Testis (tissue), 3 donors: ENCODE results near the gene DPP6. TPM values are rescaled to one million over a fixed set of nuclear protein-coding genes. Genes with fewer than 3 reads are reported as not detected.
A peak's percentile ranks its signal among the peaks of the same experiment; 100 is the strongest.

Experiments used
- DNase-seq: peaks from one replicate; pipeline ENCODE4 v3.0.0-alpha.2; 2019
- H3K27ac ChIP-seq, 2 donors: fragments of 200-600 bp; sonication (generic); one replicate each; pipeline ENCODE4 v1.5.1; 2019
- H3K27me3 ChIP-seq: fragments of 200-600 bp; sonication (generic); one replicate; pipeline ENCODE4 v1.5.1; 2019
- H3K36me3 ChIP-seq: fragments of 200-600 bp; sonication (generic); one replicate; pipeline ENCODE4 v1.5.1; 2017; ENCODE audit warnings: low read depth; ENCODE audit errors: missing control alignments
- H3K4me1 ChIP-seq: fragments of 200-600 bp; sonication (generic); one replicate; pipeline ENCODE4 v1.5.1; 2019
- H3K4me3 ChIP-seq, 2 donors: fragments of 200-600 bp; sonication (generic); one replicate each; pipeline ENCODE4 v1.5.1; 2017 to 2019
- H3K9me3 ChIP-seq: fragments of 200-600 bp; sonication (generic); one replicate; pipeline ENCODE4 v1.5.1; 2017
- POLR2A ChIP-seq: fragments of 450-650 bp; IDR thresholded peaks from one replicate; pipeline ENCODE4 v1.6.1; 2017; ENCODE audit warnings: antibody characterized with exemption, mild to moderate bottlenecking, moderate library complexity
- WGBS, 2 donors: methylation state at CpG; one replicate each; pipeline ENCODE4 v1.1.5; 2018; 5-methylcytosine and 5-hydroxymethylcytosine counted together
- intact Hi-C: fragments of 100-400 bp; cut with DNase I; formaldehyde crosslinking; loops from one replicate; pipeline ENCODE4 v1.15.1; 2023; ENCODE audit warnings: low total_unique reads
- polyA plus RNA-seq: library from polyadenylated mRNA; stranded (reverse); fragments of 350-450 nt; fragmentation: Illumina TruSeq; extraction: RNeasy Lipid Tissue Mini Kit (QIAGEN cat#74804); gene quantifications from one replicate; pipeline ENCODE4 v1.2.3, GENCODE V29; 2014; ENCODE audit warnings: low read depth, low replicate concordance; ENCODE audit not compliant: insufficient read depth
- total RNA-seq, 2 donors: library from RNA; depleted of rRNA; stranded (reverse); fragments of >200 nt; gene quantifications; one replicate each; pipeline ENCODE4 v1.2.3, GENCODE V29; 2016
- TF ChIP-seq, protein P1 (sequence below), 3 experiments: fragments of 450-650 bp in 2 of 3; fragments of 200-600 bp in 1 of 3; sonication (generic) in 1 of 3; IDR thresholded peaks; one replicate each; pipeline ENCODE4 v1.5.1; 2016 to 2019; ENCODE audit warnings: antibody characterized with exemption in 3 of 3, mild to moderate bottlenecking in 2 of 3, moderate library complexity in 1 of 3

Gene DPP6
- total and polyA plus RNA-seq, 3 donors from 2014 or later, result 26.0 to 78.3 (median 52.8) TPM

DNA sequence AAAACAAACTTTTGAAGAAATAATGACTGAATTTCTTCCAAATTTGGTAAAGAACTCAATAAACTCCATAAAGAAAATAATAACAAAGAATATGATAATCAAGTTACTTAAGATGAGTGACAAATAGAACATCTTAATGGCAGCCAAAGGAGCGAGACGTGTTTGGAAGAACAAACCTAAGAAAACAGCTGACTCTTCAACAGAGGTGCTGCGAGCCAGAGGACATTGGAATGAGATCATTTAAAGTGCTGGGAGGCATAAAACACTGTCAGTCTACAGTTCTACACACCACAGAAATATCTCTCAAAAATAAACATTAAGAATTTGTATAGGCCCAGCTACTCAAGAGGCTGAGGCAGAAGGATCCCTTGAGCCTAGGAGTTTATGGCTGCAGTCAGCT is 507.3 kb downstream of the DPP6 start:
- Histone ChIP-seq H3K27ac (no peak overlapping the region), H3K27me3 (no peaks in the 10 kb centered on the region), H3K4me1 (no peaks in the 10 kb centered on the region), H3K36me3 (no peaks in the 10 kb centered on the region), H3K9me3 (no peaks in the 10 kb centered on the region), H3K4me3 (no peak overlapping the region)
- no peak for TF ChIP-seq POLR2A
- TF ChIP-seq, protein P1, sequence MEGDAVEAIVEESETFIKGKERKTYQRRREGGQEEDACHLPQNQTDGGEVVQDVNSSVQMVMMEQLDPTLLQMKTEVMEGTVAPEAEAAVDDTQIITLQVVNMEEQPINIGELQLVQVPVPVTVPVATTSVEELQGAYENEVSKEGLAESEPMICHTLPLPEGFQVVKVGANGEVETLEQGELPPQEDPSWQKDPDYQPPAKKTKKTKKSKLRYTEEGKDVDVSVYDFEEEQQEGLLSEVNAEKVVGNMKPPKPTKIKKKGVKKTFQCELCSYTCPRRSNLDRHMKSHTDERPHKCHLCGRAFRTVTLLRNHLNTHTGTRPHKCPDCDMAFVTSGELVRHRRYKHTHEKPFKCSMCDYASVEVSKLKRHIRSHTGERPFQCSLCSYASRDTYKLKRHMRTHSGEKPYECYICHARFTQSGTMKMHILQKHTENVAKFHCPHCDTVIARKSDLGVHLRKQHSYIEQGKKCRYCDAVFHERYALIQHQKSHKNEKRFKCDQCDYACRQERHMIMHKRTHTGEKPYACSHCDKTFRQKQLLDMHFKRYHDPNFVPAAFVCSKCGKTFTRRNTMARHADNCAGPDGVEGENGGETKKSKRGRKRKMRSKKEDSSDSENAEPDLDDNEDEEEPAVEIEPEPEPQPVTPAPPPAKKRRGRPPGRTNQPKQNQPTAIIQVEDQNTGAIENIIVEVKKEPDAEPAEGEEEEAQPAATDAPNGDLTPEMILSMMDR (IDR thresholded peaks at IDR 0.05), result no peak
- no peak for DNase-seq
- WGBS, 2 donors, result 88 to 94% methylated on average over 3 of the region's 3 CpGs
- intact Hi-C loops, result no loop called here

DNA sequence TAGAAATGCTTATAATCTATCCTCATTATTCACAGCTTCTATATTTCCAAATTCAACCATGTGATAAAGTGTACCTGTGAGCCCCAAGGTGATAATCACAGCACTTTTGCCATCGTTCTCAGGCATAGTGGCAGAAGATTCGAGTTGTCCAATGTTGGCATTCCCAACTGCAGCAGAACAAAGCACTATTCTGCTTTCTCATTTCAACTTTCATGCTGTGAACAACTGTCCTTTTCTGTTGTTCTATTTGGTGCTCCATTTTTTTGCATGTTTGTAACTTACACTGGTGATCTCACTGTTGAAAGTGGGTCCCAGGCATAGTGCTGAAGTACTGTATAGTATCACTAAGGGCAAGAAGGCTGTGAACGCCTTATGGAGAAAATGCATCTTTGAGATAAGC is 512.5 kb downstream of the DPP6 start:
- intact Hi-C loops, result no loop called here
- WGBS, 2 donors, result 88 to 90% methylated on average over 3 of the region's 3 CpGs

DNA sequence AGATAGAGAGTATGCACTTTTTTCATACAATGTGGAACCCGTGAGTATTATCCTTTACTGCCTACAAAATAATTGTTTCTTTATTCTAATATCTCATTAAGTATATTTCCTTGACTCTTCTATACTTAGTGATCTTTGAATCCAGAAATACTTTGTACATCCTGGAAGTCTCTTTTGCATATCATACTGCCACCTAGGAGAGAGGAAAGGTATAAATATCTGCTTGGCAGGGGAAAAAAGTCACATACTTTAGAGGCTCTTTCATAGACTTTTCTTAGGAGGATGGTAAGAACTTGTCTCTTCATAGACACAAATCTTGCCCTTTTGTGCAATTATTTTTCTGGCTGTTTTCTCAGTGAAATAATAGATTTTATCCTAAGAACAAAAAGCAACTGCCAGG is 514.7 kb downstream of the DPP6 start:
- DNase-seq, result no peak
- intact Hi-C loops, result no loop called here
- WGBS, 2 donors, result 38 to 66% methylated on average over 1 of the region's 1 CpG
- Histone ChIP-seq H3K4me3 (no peak overlapping the region), H3K27ac (no peak overlapping the region), H3K36me3 (no peaks in the 10 kb centered on the region), H3K4me1 (no peaks in the 10 kb centered on the region), H3K9me3 (no peaks in the 10 kb centered on the region), H3K27me3 (no peaks in the 10 kb centered on the region)
- TF ChIP-seq, protein P1 (IDR thresholded peaks at IDR 0.05), result peak in 1 of 3 experiments; percentile 12
- TF ChIP-seq POLR2A, result no peak

More for the DNA sequence above, 512.5 kb downstream of the DPP6 start:
- DNase-seq, result no peak
- H3K9me3 ChIP-seq, result no peaks in the 10 kb centered on the region
- TF ChIP-seq POLR2A, result no peak
- TF ChIP-seq, protein P1 (IDR thresholded peaks at IDR 0.05), result no peak
- H3K27me3 ChIP-seq, result no peaks in the 10 kb centered on the region
- no peaks in the 10 kb centered on the region for H3K4me1 ChIP-seq
- H3K4me3 ChIP-seq, result no peak overlapping the region
- H3K36me3 ChIP-seq, result no peaks in the 10 kb centered on the region
- no peak overlapping the region for H3K27ac ChIP-seq

- TF ChIP-seq, protein P1 (IDR thresholded peaks at IDR 0.05), result no peak
- TF ChIP-seq POLR2A, result no peak
- intact Hi-C loops, result no loop called here
- H3K36me3 ChIP-seq, result no peaks in the 10 kb centered on the region
- 73 to 86% methylated on average over 10 of the region's 10 CpGs for WGBS, 2 donors
- no peak for DNase-seq
- H3K27ac ChIP-seq, result no peak overlapping the region
- H3K9me3 ChIP-seq, result no peaks in the 10 kb centered on the region
- no peak overlapping the region for H3K4me3 ChIP-seq
- H3K4me1 ChIP-seq, result no peaks in the 10 kb centered on the region
- H3K27me3 ChIP-seq, result no peaks in the 10 kb centered on the region
Measured at GRCh38 chr7:154568346-154568745, 516.1 kb downstream of the DPP6 start.

DNA sequence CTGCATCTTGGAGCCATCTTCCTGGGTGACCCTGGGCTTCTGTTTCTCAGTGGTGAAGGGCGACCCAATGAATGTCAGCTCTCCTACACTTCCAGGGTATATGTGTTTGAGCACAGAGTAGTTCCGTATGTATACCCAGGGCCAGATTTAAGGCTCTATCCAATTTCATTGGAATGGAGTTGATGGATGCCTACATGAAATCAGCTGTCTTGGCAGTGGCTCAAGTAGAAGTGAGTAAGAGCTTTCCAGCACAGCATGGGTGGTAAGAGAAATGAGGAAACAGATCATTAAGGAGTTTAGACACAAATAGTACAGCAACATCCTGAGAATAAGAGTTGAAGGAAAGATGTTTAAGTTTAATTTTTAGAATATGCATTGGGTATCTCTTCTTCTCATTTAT is 517.7 kb downstream of the DPP6 start:
- Histone ChIP-seq H3K36me3 (no peaks in the 10 kb centered on the region), H3K4me3 (no peak overlapping the region), H3K4me1 (no peaks in the 10 kb centered on the region), H3K27me3 (no peaks in the 10 kb centered on the region), H3K9me3 (no peaks in the 10 kb centered on the region), H3K27ac (no peak overlapping the region)
- TF ChIP-seq, protein P1 (IDR thresholded peaks at IDR 0.05), result no peak
- no peak for TF ChIP-seq POLR2A
- DNase-seq, result no peak
- intact Hi-C loops, result no loop called here
- 84 to 97% methylated on average over 2 of the region's 2 CpGs for WGBS, 2 donors
